ENCODE measurements around the gene MRPL54. TPM values are rescaled to one million over a fixed set of nuclear protein-coding genes. Genes with fewer than 3 reads are reported as not detected.
"Not testable (repeated sequence)": the region's sequence is repeated elsewhere in the genome, so short reads cannot be mapped to it uniquely, and the experiment has no call there.

MRPL54 gene
- total RNA-seq, 1 donor from 2014 or later = 52.4 TPM

DNA sequence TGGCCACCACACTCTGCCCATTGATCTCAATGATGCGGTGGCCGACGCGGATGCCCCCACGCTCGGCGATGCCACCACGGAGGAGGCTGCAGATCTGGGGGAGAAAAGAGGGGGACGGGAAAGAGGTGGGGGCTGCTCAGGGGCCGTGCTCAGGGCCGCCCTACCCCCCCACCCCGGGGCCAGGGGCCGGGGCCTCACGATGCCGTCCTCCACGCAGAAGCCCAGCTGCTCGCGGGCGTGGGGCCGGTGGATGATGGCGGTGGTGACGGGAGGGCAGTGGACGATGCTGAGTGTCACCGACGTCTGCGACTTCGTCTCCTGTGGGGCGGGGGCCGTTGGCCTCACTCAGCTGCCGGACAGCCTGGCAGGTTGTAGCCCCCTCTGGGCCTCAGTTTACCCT is 11.2 kb upstream of the MRPL54 start:
- Mint-ChIP-seq H3K27me3 (ENCODE audit: low read depth) (no peaks in the 10 kb centered on the region), H3K9me3 (ENCODE audit: low read depth) (no peaks in the 10 kb centered on the region), H3K36me3 (ENCODE audit: low read depth) (peaks cover 16% of the 10 kb centered on the region), H3K4me1 (ENCODE audit: low read depth) (no peaks in the 10 kb centered on the region), H3K4me3 (ENCODE audit: unreplicated experiment) (no peak overlapping the region), H3K27ac (ENCODE audit: unreplicated experiment) (no peak overlapping the region)
- TF ChIP-seq CTCF (IDR thresholded peaks at IDR 0.05) = no peak
- DNase-seq (ENCODE audit: low spot score) = no peak

- H3K9me3 Mint-ChIP-seq (ENCODE audit: low read depth) = no peaks in the 10 kb centered on the region
- TF ChIP-seq CTCF (IDR thresholded peaks at IDR 0.05) = no peak
Observed at GRCh38 chr19:3752492-3752891, 10.0 kb upstream of the MRPL54 start.

GRCh38 chr19:3753631-3754410 is 8.7 kb upstream of the MRPL54 start:
- TF ChIP-seq CTCF (IDR thresholded peaks at IDR 0.05) = no peak
- Mint-ChIP-seq H3K27me3 (ENCODE audit: low read depth) (no peaks in the 10 kb centered on the region), H3K4me1 (ENCODE audit: low read depth) (no peaks in the 10 kb centered on the region), H3K36me3 (ENCODE audit: low read depth) (peaks cover 16% of the 10 kb centered on the region), H3K9me3 (ENCODE audit: low read depth) (no peaks in the 10 kb centered on the region), H3K27ac (ENCODE audit: unreplicated experiment) (no peak overlapping the region), H3K4me3 (ENCODE audit: unreplicated experiment) (no peak overlapping the region)
- DNase-seq (ENCODE audit: low spot score) = no peak

More at GRCh38 chr19:3752492-3752891, 10.0 kb upstream of the MRPL54 start:
- Mint-ChIP-seq H3K4me1 (ENCODE audit: low read depth) (no peaks in the 10 kb centered on the region), H3K4me3 (ENCODE audit: unreplicated experiment) (no peak overlapping the region), H3K27ac (ENCODE audit: unreplicated experiment) (no peak overlapping the region), H3K36me3 (ENCODE audit: low read depth) (peaks cover 16% of the 10 kb centered on the region), H3K27me3 (ENCODE audit: low read depth) (no peaks in the 10 kb centered on the region)
- no peak for DNase-seq (ENCODE audit: low spot score)

- H3K27ac Mint-ChIP-seq (ENCODE audit: unreplicated experiment); DNase-seq (ENCODE audit: low spot score); H3K9me3 Mint-ChIP-seq (ENCODE audit: low read depth); H3K27me3 Mint-ChIP-seq (ENCODE audit: low read depth); H3K4me3 Mint-ChIP-seq (ENCODE audit: unreplicated experiment); H3K36me3 Mint-ChIP-seq (ENCODE audit: low read depth): not testable (repeated sequence)
- peaks cover 21% of the 10 kb centered on the region for H3K4me1 Mint-ChIP-seq (ENCODE audit: low read depth)
Observed at GRCh38 chr19:3757705-3758104, 4.8 kb upstream of the MRPL54 start.

- DNase-seq (ENCODE audit: low spot score); H3K27ac Mint-ChIP-seq (ENCODE audit: unreplicated experiment); H3K4me3 Mint-ChIP-seq (ENCODE audit: unreplicated experiment); H3K9me3 Mint-ChIP-seq (ENCODE audit: low read depth); H3K36me3 Mint-ChIP-seq (ENCODE audit: low read depth); H3K27me3 Mint-ChIP-seq (ENCODE audit: low read depth): not testable (repeated sequence)
- H3K4me1 Mint-ChIP-seq (ENCODE audit: low read depth) = peaks cover 26% of the 10 kb centered on the region
Observed at GRCh38 chr19:3758297-3758696, 4.2 kb upstream of the MRPL54 start.

DNA sequence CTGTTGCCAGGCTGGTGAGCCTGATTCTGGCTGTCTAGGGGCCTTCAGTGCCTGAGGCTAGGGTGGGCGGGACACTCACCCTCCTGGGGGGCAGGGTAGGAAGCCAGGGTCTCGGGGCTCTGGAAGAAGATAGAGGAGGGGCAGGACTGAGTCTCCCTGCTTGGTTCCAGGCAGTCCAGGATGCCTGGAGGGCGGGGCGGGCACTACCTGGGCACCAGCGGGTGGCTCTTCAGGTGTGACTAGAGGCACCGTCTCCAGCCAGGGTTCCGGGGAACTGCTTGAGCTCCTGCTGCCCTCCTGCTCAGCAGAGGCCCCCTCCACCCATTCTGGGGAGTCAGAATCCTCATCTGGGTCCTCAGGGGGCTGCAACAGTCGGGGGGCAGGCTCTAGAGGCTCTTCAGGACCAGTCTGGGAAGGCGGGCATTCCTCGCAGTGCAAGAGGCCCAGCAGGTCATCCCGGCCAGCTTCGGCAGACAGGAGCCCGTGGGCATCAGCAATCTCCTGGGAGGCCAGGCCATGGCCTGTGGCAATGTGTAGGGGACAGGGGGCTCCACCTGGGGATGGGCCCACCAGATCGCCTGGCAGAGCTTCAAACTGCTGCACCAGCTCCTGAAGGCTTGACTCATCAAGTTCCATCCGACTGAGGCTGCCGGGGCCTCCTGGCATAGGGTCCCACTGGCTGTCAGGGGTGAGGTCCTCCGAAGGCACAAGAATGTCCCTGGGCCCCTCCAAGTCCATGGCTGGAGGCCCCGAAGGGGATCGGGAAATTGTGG is 2.8 kb upstream of the MRPL54 start:
- Mint-ChIP-seq H3K4me1 (ENCODE audit: low read depth) (peaks cover 28% of the 10 kb centered on the region), H3K4me3 (ENCODE audit: unreplicated experiment) (peak overlapping the region; percentile 12), H3K27me3 (ENCODE audit: low read depth) (no peaks in the 10 kb centered on the region), H3K27ac (ENCODE audit: unreplicated experiment) (no peak overlapping the region), H3K36me3 (ENCODE audit: low read depth) (peaks cover 3% of the 10 kb centered on the region), H3K9me3 (ENCODE audit: low read depth) (no peaks in the 10 kb centered on the region)
- no peak for DNase-seq (ENCODE audit: low spot score)
- no peak for TF ChIP-seq CTCF (IDR thresholded peaks at IDR 0.05)
